Mesendoderm (in vitro differentiated cells): Measurements from ENCODE around the gene JARID2.
A peak's percentile ranks its signal among the peaks of the same experiment; 100 is the strongest.

Experiments
- DNase-seq: peaks from one replicate; pipeline ENCODE4 v3.0.0; 2013
- H2AK5ac ChIP-seq: 2 replicates; pipeline ENCODE4 v1.6.1; 2013; ENCODE audit warnings: low read length, inconsistent platforms
- H2BK120ac ChIP-seq: 2 replicates; pipeline ENCODE4 v1.6.1; 2013; ENCODE audit warnings: low read depth, mild to moderate bottlenecking, low read length, moderate library complexity, mixed read lengths
- H2BK15ac ChIP-seq: replicated peaks from 2 replicates; pipeline ENCODE4 v1.6.1; 2013; ENCODE audit warnings: low read depth, mild to moderate bottlenecking, moderate library complexity
- H2BK5ac ChIP-seq: 2 replicates; pipeline ENCODE4 v1.6.1; 2013; ENCODE audit warnings: low read length, inconsistent platforms
- H3K18ac ChIP-seq: 2 replicates; pipeline ENCODE4 v1.6.1; 2013; ENCODE audit warnings: mild to moderate bottlenecking, low read length, mixed read lengths
- H3K23ac ChIP-seq: one replicate; pipeline ENCODE4 v1.6.1; 2013; ENCODE audit warnings: low read length
- H3K27ac ChIP-seq: 2 replicates; pipeline ENCODE4 v1.5.1; 2013; ENCODE audit warnings: low read depth, mild to moderate bottlenecking, inconsistent platforms, low read length, moderate library complexity
- H3K27me3 ChIP-seq: 2 replicates; pipeline ENCODE4 v1.6.1; 2013; ENCODE audit warnings: low read length, control low read depth, mild to moderate bottlenecking, inconsistent platforms; ENCODE audit not compliant: insufficient read depth, poor library complexity
- H3K36me3 ChIP-seq: 2 replicates; pipeline ENCODE4 v1.6.1; 2013; ENCODE audit warnings: low read length, inconsistent platforms; ENCODE audit not compliant: control insufficient read depth, insufficient read depth
- H3K4ac ChIP-seq: one replicate; pipeline ENCODE4 v1.6.1; 2013; ENCODE audit warnings: low read depth, mild to moderate bottlenecking, low read length, moderate library complexity
- H3K4me1 ChIP-seq: 2 replicates; pipeline ENCODE4 v1.6.1; 2013; ENCODE audit warnings: low read depth, low read length, inconsistent platforms; ENCODE audit not compliant: control insufficient read depth
- H3K4me2 ChIP-seq: 2 replicates; pipeline ENCODE4 v1.6.1; 2013; ENCODE audit warnings: low read length
- H3K4me3 ChIP-seq: 2 replicates; pipeline ENCODE4 v1.5.1; 2013; ENCODE audit warnings: mild to moderate bottlenecking, low read length
- H3K56ac ChIP-seq: one replicate; pipeline ENCODE4 v1.6.1; 2013; ENCODE audit warnings: low read length
- H3K79me1 ChIP-seq: 2 replicates; pipeline ENCODE4 v1.6.1; 2013; ENCODE audit warnings: low read length, inconsistent platforms
- H3K79me2 ChIP-seq: 2 replicates; pipeline ENCODE4 v1.6.1; 2013; ENCODE audit warnings: mild to moderate bottlenecking, low read length; ENCODE audit not compliant: control insufficient read depth, insufficient read depth
- H3K9ac ChIP-seq: 2 replicates; pipeline ENCODE4 v1.6.1; 2013; ENCODE audit warnings: low read length, inconsistent platforms
- H4K5ac ChIP-seq: one replicate; pipeline ENCODE4 v1.6.1; 2013; ENCODE audit warnings: low read length
- H4K8ac ChIP-seq: one replicate; pipeline ENCODE4 v1.6.1; 2013; ENCODE audit warnings: low read depth, mild to moderate bottlenecking, control low read depth, low read length, moderate library complexity
- WGBS: extraction: QIAGEN DNeasy Blood & Tissue Kit; methylation state at CpG from one replicate; pipeline ENCODE4 v1.1.7; 2013; ENCODE audit warnings: low lambda C conversion rate, missing lambda C conversion rate; ENCODE audit not compliant: insufficient coverage; ENCODE audit errors: extremely low coverage; 5-methylcytosine and 5-hydroxymethylcytosine counted together

JARID2 gene

GRCh38 chr6:15389084-15389764 is 143.4 kb downstream of the JARID2 start:
- Histone ChIP-seq H2AK5ac (no peak overlapping the region), H3K79me2 (peaks cover 89% of the 10 kb centered on the region), H2BK5ac (no peak overlapping the region), H3K4me2 (no peak overlapping the region), H2BK15ac (no peak overlapping the region), H2BK120ac (no peak overlapping the region), H3K79me1 (peaks cover 12% of the 10 kb centered on the region), H3K36me3 (no peaks in the 10 kb centered on the region), H3K4me3 (no peak overlapping the region), H4K8ac (no peak overlapping the region), H3K4ac (peak overlapping the region; percentile 50), H3K23ac (no peak overlapping the region), H3K27ac (no peak overlapping the region), H4K5ac (no peak overlapping the region), H3K27me3 (no peaks in the 10 kb centered on the region), H3K9ac (no peak overlapping the region), H3K56ac (peak overlapping the region; percentile 70), H3K18ac (peak overlapping the region; percentile 20), H3K4me1 (peaks cover 15% of the 10 kb centered on the region)
- WGBS = no CpG with 5 or more reads among the region's 6 CpGs
- no peak for DNase-seq

GRCh38 chr6:15389765-15390723 is 144.2 kb downstream of the JARID2 start:
- H2BK120ac ChIP-seq = no peak overlapping the region
- H2BK15ac ChIP-seq = no peak overlapping the region
- peak; percentile 86 for DNase-seq
- H3K56ac ChIP-seq = peak overlapping the region; percentile 52
- H3K4me3 ChIP-seq = no peak overlapping the region
- H3K4ac ChIP-seq = peak overlapping the region; percentile 50
- peak overlapping the region; percentile 20 for H3K18ac ChIP-seq
- no peaks in the 10 kb centered on the region for H3K27me3 ChIP-seq
- no peaks in the 10 kb centered on the region for H3K36me3 ChIP-seq
- peak overlapping the region; percentile 24 for H2AK5ac ChIP-seq
- H3K4me1 ChIP-seq = peaks cover 11% of the 10 kb centered on the region
- no peak overlapping the region for H3K23ac ChIP-seq
- H2BK5ac ChIP-seq = peak overlapping the region; percentile 47
- no peak overlapping the region for H4K5ac ChIP-seq
- peak overlapping the region; percentile 33 for H3K9ac ChIP-seq
- no peak overlapping the region for H4K8ac ChIP-seq
- peaks cover 14% of the 10 kb centered on the region for H3K79me1 ChIP-seq
- no peak overlapping the region for H3K27ac ChIP-seq
- peaks cover 87% of the 10 kb centered on the region for H3K79me2 ChIP-seq
- H3K4me2 ChIP-seq = no peak overlapping the region
- WGBS = no CpG with 5 or more reads among the region's 14 CpGs

- Histone ChIP-seq H3K56ac (peak overlapping the region; percentile 62), H4K8ac (no peak overlapping the region), H3K4me1 (peaks cover 9% of the 10 kb centered on the region), H3K79me1 (peaks cover 14% of the 10 kb centered on the region), H3K18ac (peak overlapping the region; percentile 73), H3K27ac (no peak overlapping the region), H3K23ac (no peak overlapping the region), H2BK5ac (no peak overlapping the region), H3K79me2 (peaks cover 86% of the 10 kb centered on the region), H3K9ac (no peak overlapping the region), H3K4me2 (no peak overlapping the region), H2BK15ac (no peak overlapping the region), H2BK120ac (no peak overlapping the region), H3K4me3 (no peak overlapping the region), H3K36me3 (no peaks in the 10 kb centered on the region), H3K4ac (no peak overlapping the region), H3K27me3 (no peaks in the 10 kb centered on the region), H2AK5ac (no peak overlapping the region), H4K5ac (no peak overlapping the region)
- no CpG with 5 or more reads among the region's 1 CpG for WGBS
- DNase-seq = no peak
Observed at GRCh38 chr6:15391500-15391899, 145.6 kb downstream of the JARID2 start.

DNA sequence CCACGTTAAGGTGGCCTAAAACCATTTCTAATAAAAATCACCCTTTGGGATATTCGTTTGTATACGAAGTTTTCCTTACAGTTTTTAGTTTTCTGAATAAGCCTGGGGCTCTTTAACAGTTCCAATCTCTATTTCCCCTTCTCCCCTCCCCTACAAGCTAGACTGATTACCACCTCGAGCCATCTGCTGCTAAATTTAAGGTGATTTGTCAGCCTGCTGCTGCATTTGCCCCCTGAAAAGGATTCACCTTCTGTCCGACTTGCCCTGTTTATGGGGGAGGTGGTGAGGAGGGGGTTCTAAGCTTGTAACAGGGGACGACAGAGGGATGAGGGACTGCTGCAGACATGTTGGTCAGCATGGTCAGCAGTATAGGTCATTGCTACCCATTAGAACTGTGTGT is 146.3 kb downstream of the JARID2 start:
- H3K23ac ChIP-seq = peak overlapping the region; percentile 48
- H4K8ac ChIP-seq = no peak overlapping the region
- no peak overlapping the region for H4K5ac ChIP-seq
- no peak overlapping the region for H3K27ac ChIP-seq
- H3K56ac ChIP-seq = peak overlapping the region; percentile 83
- H2BK15ac ChIP-seq = no peak overlapping the region
- no peak overlapping the region for H3K4me2 ChIP-seq
- H3K79me1 ChIP-seq = peaks cover 10% of the 10 kb centered on the region
- no peak overlapping the region for H3K18ac ChIP-seq
- H3K36me3 ChIP-seq = no peaks in the 10 kb centered on the region
- no CpG with 5 or more reads among the region's 6 CpGs for WGBS
- peaks cover 84% of the 10 kb centered on the region for H3K79me2 ChIP-seq
- H3K27me3 ChIP-seq = no peaks in the 10 kb centered on the region
- peak overlapping the region; percentile 22 for H3K9ac ChIP-seq
- no peak for DNase-seq
- no peak overlapping the region for H3K4ac ChIP-seq
- H3K4me3 ChIP-seq = no peak overlapping the region
- H2BK120ac ChIP-seq = no peak overlapping the region
- peaks cover 7% of the 10 kb centered on the region for H3K4me1 ChIP-seq
- H2BK5ac ChIP-seq = no peak overlapping the region
- H2AK5ac ChIP-seq = peak overlapping the region; percentile 22

- no CpG with 5 or more reads among the region's 7 CpGs for WGBS
Observed at GRCh38 chr6:15393605-15394004, 147.7 kb downstream of the JARID2 start.

More at GRCh38 chr6:15393605-15394004, 147.7 kb downstream of the JARID2 start:
- Histone ChIP-seq H2AK5ac (no peak overlapping the region), H3K27ac (no peak overlapping the region), H3K79me2 (peaks cover 89% of the 10 kb centered on the region), H3K23ac (no peak overlapping the region), H3K56ac (no peak overlapping the region), H3K4me1 (peaks cover 7% of the 10 kb centered on the region), H4K5ac (no peak overlapping the region), H2BK15ac (no peak overlapping the region), H2BK5ac (no peak overlapping the region), H3K79me1 (peaks cover 11% of the 10 kb centered on the region), H3K4ac (no peak overlapping the region), H3K4me2 (no peak overlapping the region), H3K9ac (no peak overlapping the region), H3K27me3 (no peaks in the 10 kb centered on the region), H3K18ac (no peak overlapping the region), H4K8ac (no peak overlapping the region), H3K36me3 (no peaks in the 10 kb centered on the region), H3K4me3 (no peak overlapping the region), H2BK120ac (no peak overlapping the region)
- DNase-seq = no peak
